GM06990 (cell line): ENCODE results near the gene SDK1.

Experiments
- DNase-seq: peaks from one replicate; pipeline ENCODE4 v3.0.0-alpha.2; 2011; ENCODE audit not compliant: insufficient read length; ENCODE audit errors: extremely low read depth
- H3K27me3 ChIP-seq: replicated peaks from 2 replicates; pipeline ENCODE4 v1.6.0; 2011; ENCODE audit warnings: low read length; ENCODE audit not compliant: control insufficient read depth, insufficient read depth
- H3K36me3 ChIP-seq: 2 replicates; pipeline ENCODE4 v1.5.1; 2011; ENCODE audit warnings: low read length; ENCODE audit not compliant: control insufficient read depth, insufficient read depth
- H3K4me3 ChIP-seq: replicated peaks from 2 replicates; pipeline ENCODE4 v1.5.1; 2011; ENCODE audit warnings: low read depth, mild to moderate bottlenecking, control low read depth, low read length
- CTCF ChIP-seq: IDR thresholded peaks from 2 replicates; pipeline ENCODE4 v1.5.1; 2011; ENCODE audit warnings: low read length, control low read depth, mild to moderate bottlenecking, inconsistent platforms; ENCODE audit not compliant: insufficient read depth, poor library complexity, severe bottlenecking

SDK1 gene

GRCh38 chr7:4159154-4159501 lies 858.1 kb downstream of the SDK1 start:
- TF ChIP-seq CTCF: no peak
- no peak for DNase-seq
- no peak overlapping the region for H3K4me3 ChIP-seq
- no peaks in the 10 kb centered on the region for H3K36me3 ChIP-seq
- no peaks in the 10 kb centered on the region for H3K27me3 ChIP-seq

GRCh38 chr7:4159761-4160554 lies 858.9 kb downstream of the SDK1 start:
- no peak for TF ChIP-seq CTCF
- DNase-seq: no peak

GRCh38 chr7:4162884-4163564 lies 862.0 kb downstream of the SDK1 start:
- no peak for DNase-seq

More at GRCh38 chr7:4159761-4160554, 858.9 kb downstream of the SDK1 start:
- Histone ChIP-seq H3K27me3 (no peaks in the 10 kb centered on the region), H3K36me3 (no peaks in the 10 kb centered on the region), H3K4me3 (no peak overlapping the region)

GRCh38 chr7:4163565-4164203 lies 862.6 kb downstream of the SDK1 start:
- Histone ChIP-seq H3K27me3 (no peaks in the 10 kb centered on the region), H3K36me3 (no peaks in the 10 kb centered on the region), H3K4me3 (no peak overlapping the region)
- DNase-seq: no peak
- TF ChIP-seq CTCF: no peak

More at GRCh38 chr7:4162884-4163564, 862.0 kb downstream of the SDK1 start:
- no peak for TF ChIP-seq CTCF
- no peaks in the 10 kb centered on the region for H3K27me3 ChIP-seq
- no peaks in the 10 kb centered on the region for H3K36me3 ChIP-seq
- H3K4me3 ChIP-seq: no peak overlapping the region

- no peak for DNase-seq
- Histone ChIP-seq H3K36me3 (no peaks in the 10 kb centered on the region), H3K27me3 (no peaks in the 10 kb centered on the region), H3K4me3 (no peak overlapping the region)
- no peak for TF ChIP-seq CTCF
Measured at GRCh38 chr7:4164556-4164955, 863.5 kb downstream of the SDK1 start.
